GM21528 (cell line): ENCODE measurements around the gene IRAK1.

Source experiments
- ATAC-seq: cut with Tn5 transposase; IDR thresholded peaks from one replicate; pipeline ENCODE4 v1.9.1; 2021; ENCODE audit warnings: mild to moderate bottlenecking, moderate library complexity; ENCODE audit not compliant: unreplicated experiment, low FRiP score

The IRAK1 gene

DNA sequence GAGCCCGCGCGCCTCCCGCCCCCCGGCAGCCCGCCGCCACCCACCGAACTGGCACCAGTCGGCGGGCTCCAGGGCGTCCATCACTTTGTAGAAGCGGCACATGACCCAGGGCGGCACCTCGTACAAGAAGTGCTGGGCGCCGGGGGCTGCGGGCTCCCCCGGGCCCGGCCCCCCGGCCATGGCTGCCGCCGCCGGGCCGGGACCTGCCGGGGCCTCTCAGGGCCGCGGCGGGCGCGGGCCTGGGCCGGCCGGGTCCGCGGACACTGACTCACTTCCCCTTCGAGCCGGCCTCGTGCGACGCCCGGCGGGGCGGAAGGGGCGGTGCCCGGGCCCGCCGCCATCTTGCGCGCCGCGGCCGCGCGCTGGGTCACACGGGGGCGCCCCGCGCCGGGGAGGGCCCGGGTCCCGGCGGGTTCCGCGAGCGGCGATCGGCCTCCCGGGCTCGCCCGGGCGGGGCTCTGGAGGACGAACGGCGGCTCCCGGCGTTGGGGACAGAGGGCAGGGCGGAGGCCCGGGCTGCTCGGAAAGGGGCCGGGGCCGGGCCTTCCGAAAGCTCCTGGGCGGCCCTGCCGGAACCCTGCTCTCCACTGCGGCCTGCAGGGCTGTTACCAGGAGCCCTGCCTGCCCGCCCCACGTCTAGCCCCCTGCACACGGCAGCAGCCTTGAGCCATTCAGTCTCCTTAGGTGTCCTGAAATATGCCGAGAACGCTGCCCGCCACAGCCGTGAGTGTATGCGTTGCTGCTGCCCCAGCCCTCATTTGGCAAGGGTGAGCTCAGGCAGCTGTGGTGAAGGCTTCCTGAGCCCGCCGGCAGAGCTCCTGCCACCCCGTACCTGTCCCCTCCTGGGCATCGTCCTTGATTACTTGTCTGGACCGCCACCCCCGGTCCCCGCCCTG is at the start of gene IRAK1:
TSS of gene IRAK1 (minus strand) at position 270 of the 896 bp plus-strand sequence. CDS start at position 180, 90 bp downstream.
- ATAC-seq: peak; percentile 47

- ATAC-seq: no peak
These were observed 48.9 kb upstream of the IRAK1 start for GRCh38 chrX:154068560-154068959.

DNA sequence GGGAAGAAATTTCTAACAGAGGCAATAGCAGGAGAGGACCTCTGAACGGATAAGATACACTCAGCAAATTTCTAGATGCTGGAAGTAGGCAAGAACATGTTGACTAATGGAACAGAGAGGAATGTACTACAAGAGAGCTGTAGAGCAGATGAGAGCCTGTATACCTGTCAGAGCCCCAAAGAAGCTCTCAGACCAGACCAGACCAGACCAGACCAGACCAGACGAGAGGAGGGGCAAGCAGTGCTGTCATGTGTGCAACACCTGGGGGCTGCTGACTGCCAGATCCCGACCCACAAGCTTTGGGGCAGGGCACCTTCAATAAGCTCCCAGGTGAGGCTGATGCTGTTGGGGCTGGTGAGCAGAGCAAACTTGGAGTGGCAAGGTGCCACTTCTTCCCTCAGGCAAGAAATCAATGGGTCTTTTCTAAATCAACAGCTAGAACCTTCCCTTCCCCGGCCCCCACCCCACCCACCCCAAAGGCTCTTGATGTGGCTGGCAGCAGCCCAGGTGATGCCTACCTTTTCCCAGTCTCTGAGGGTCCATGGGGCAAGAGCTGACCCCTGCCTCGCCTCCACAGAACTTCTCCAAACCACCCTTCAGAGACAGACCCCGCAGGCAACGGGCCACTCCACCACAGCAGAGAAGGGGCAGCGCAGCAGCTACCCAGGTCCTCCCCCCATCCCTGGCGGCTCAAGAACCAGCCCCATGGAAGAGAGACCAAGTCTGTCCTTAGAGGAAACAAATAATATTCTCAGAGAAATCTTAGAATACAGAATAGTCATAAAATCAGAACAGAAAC is 45.1 kb upstream of the IRAK1 start:
- ATAC-seq: no peak

- ATAC-seq: no peak
These were observed 43.5 kb upstream of the IRAK1 start for GRCh38 chrX:154063234-154063633.

GRCh38 chrX:154061801-154062200 is 42.1 kb upstream of the IRAK1 start:
- ATAC-seq: no peak

DNA sequence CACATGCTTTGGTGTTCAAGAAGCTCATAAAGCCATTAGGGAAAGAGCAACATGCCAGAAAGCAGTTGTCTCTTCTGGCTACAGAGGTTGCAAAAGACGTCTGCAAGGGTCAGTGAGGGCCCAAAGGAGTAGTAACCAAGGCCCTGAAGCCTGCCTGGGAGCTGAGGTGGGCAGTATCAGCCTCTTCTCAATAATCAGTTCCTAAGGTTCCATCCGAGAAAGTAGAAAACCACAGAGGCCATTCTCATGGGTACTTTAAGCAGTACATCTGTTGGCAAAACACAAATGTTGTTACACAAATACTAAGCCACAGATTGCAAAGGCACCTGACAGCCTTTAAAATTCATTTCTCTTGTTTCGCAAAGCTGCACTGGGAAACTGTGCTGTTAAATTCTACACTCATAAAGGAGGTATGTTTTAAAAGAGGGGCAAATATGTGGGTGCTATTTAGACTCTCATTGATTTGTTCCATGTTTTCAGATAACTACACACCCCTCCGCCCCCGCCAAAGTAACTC is 40.1 kb upstream of the IRAK1 start:
- no peak for ATAC-seq

GRCh38 chrX:154059231-154059630 is 39.5 kb upstream of the IRAK1 start:
- ATAC-seq: no peak

DNA sequence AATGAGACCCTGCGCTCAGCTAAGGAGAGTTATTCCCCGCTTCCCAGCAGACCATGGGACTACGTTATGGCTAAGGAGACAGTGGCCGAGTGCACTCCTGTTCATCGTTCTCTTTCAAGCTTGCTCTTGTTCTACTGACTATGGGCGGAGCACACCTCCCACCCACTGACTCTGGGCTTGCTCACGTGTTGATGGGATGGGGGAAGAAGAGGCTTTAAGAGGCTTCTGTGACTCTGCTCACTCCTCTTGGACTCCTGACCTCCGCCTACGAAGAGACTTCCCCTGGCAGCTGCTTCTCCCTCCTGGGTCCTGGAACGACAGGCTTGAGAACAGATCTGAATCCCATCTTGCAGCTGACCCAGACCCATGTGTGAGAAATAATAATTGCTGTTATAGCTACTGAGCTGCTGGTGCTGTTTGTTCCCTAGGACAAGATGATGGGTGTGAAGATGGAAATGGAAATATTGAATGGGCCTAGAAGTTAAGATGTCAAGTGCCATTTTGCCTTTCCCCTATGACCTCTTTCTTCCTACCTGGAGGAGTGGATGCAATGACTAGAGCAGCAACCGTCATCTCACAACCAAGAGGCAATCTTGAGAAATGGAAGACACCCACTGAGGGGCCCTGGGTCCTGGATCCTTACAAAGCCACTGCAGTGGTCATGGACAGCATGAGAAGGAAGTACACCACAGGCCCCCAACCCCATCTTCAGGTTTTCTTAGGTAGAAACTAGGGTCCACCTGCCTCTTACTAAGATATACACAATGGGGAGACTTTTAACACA is 38.7 kb upstream of the IRAK1 start:
- ATAC-seq: no peak

DNA sequence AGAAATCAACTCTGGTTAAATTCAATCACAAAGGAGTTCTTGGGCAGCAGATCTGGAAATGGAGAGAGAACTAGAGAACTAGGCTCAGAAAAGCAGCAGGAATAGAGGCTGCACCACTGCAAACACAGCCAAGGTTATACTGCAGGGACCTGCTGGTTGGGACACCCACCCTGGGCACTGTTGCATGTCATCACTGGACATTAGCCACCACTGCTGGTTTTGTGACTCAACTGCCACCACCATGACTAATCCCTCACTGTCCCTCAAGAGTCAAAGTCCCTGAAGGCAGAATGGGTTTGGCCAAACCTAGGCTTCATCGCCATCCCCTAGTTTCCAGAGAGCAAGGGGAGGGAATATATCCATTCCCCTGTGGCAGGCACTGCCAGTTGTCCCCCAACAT is 38.1 kb upstream of the IRAK1 start:
- ATAC-seq: no peak

GRCh38 chrX:154056770-154057241 is 37.1 kb upstream of the IRAK1 start:
- no peak for ATAC-seq

GRCh38 chrX:154051201-154051810 is 31.6 kb upstream of the IRAK1 start:
- no peak for ATAC-seq

- ATAC-seq: no peak
These were observed 30.4 kb upstream of the IRAK1 start for GRCh38 chrX:154050113-154050495.

GRCh38 chrX:154049209-154050112 is 29.8 kb upstream of the IRAK1 start:
- ATAC-seq: no peak

DNA sequence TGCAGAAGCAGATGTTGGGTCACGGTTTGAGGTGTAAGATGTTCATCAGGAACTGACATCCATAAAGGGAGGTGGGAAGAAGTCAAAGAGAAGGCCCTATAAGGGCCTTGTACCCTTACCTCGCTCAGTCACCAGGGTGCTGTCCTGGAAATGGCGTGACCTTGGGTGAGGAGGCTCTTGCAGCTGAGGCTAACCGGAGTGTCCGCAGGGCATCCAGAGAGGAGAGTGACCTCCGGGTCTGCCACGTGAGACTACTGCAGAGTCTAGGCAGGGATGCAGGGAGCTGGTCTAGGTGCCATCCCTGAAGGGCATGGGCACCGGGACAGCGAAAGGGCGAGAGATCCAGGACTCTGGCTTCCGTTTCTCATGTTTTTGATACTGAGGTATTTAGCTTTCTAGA is 28.7 kb upstream of the IRAK1 start:
- ATAC-seq: no peak

GRCh38 chrX:154046940-154047610 is 27.4 kb upstream of the IRAK1 start:
- ATAC-seq: no peak

- no peak for ATAC-seq
These were observed 26.5 kb upstream of the IRAK1 start for GRCh38 chrX:154046031-154046781.

- ATAC-seq: no peak
These were observed 24.4 kb upstream of the IRAK1 start for GRCh38 chrX:154044091-154044490.
